SH-SY5Y (cell line): Measurements from ENCODE around the gene PRKCZ.

Source experiments
- GATA2 ChIP-seq: IDR thresholded peaks from 2 replicates; pipeline ENCODE4 v1.6.1; 2011; ENCODE audit warnings: mild to moderate bottlenecking, low read depth, low read length
- GATA3 ChIP-seq: IDR thresholded peaks from 2 replicates; pipeline ENCODE4 v1.6.1; 2011; ENCODE audit warnings: low read depth, mild to moderate bottlenecking, low read length, moderate library complexity

DNA sequence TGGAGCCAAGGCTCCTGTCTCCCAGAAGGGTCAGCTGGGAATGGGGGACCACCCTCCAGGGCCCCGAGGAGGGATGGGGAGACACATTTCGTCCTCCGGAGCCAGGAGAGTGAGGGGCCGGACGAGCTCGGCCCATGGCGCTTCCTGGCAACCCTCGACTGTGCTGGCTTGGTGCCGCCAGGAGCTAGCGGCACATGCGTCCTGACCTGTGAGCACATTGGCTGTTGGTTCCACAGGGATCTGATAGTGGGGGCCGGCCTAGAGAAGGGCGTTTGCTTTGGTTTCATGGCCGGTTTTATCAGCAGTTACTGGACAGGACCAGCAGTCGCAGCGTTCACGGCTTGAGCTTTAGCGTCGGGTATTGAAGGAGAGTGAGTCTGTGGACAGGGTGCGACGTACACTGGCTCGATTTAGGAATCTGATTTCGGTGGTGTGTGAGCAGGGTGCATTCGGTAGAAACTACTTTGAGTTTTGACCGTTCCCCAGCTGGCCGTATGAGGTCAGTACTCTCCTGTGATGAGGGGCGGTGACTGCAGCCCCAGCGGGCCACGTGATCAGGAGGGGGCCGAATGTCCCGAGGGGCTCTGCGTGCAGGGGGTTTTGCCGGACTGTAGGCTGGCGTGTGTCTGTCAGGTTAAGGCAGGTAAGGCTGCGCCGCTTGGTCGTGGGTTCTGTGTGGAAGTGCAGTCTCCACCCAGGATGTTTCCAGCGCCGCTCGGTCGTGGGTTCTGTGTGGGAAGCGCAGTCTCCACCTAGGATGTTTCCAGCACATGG, 125.7 kb downstream of the PRKCZ start:
- TF ChIP-seq GATA3 (no peak), GATA2 (no peak)
